HEK293T (cell line): Measurements from ENCODE around the gene UBL3.

Source experiments
- CTCF ChIA-PET: fragments of 350-600 bp; formaldehyde crosslinking; extraction: SDS; loops from one replicate; lab custom pipeline; 2021; ENCODE audit warnings: antibody characterized with exemption, inconsistent platforms; lab: Yijun Ruan, JAX
- POLR2A ChIA-PET: fragments of 350-600 bp; formaldehyde crosslinking; extraction: SDS; loops from one replicate; lab custom pipeline; 2020; ENCODE audit warnings: antibody characterized with exemption, inconsistent platforms; lab: Yijun Ruan, JAX
- DNase-seq: peaks from one replicate; pipeline ENCODE4 v3.0.0; 2012; ENCODE audit warnings: mixed read lengths; ENCODE audit errors: extremely low spot score
- ARNT ChIP-seq: fragments of 450-650 bp; IDR thresholded peaks from 2 replicates; pipeline ENCODE4 v1.6.1; 2017; ENCODE audit warnings: mild to moderate bottlenecking
- BHLHE40 ChIP-seq: fragments of 450-650 bp; IDR thresholded peaks from 2 replicates; pipeline ENCODE4 v1.6.1; 2016; ENCODE audit warnings: mild to moderate bottlenecking, moderate library complexity, borderline replicate concordance
- CTBP1 ChIP-seq: fragments of 450-650 bp; IDR thresholded peaks from 2 replicates; pipeline ENCODE4 v1.6.1; 2016; ENCODE audit warnings: borderline replicate concordance
- ELF4 ChIP-seq: fragments of 450-650 bp; IDR thresholded peaks from 2 replicates; pipeline ENCODE4 v1.6.1; 2017; ENCODE audit warnings: antibody characterized with exemption
- FOXA1 ChIP-seq: fragments of 450-650 bp; IDR thresholded peaks from 2 replicates; pipeline ENCODE4 v1.6.1; 2016; ENCODE audit warnings: mild to moderate bottlenecking
- FOXK2 ChIP-seq: fragments of 450-650 bp; IDR thresholded peaks from 2 replicates; pipeline ENCODE4 v1.6.1; 2016; ENCODE audit warnings: mild to moderate bottlenecking
- FOXM1 ChIP-seq: fragments of 450-650 bp; IDR thresholded peaks from 2 replicates; pipeline ENCODE4 v1.6.1; 2017; ENCODE audit warnings: mild to moderate bottlenecking, borderline replicate concordance
- HDGF ChIP-seq: fragments of 450-650 bp; IDR thresholded peaks from 2 replicates; pipeline ENCODE4 v1.6.1; 2017; ENCODE audit warnings: antibody characterized with exemption, borderline replicate concordance
- L3MBTL2 ChIP-seq: fragments of 450-650 bp; conservative IDR thresholded peaks from 2 replicates; pipeline ENCODE4 v1.6.1; 2016; ENCODE audit warnings: mild to moderate bottlenecking
- LEF1 ChIP-seq: fragments of 450-650 bp; IDR thresholded peaks from 2 replicates; pipeline ENCODE4 v1.6.1; 2017; ENCODE audit warnings: mild to moderate bottlenecking, borderline replicate concordance
- NFRKB ChIP-seq: fragments of 450-650 bp; IDR thresholded peaks from 2 replicates; pipeline ENCODE4 v1.6.1; 2016; ENCODE audit warnings: mild to moderate bottlenecking, moderate library complexity
- PKNOX1 ChIP-seq: fragments of 450-650 bp; IDR thresholded peaks from 2 replicates; pipeline ENCODE4 v1.6.1; 2016
- SP1 ChIP-seq: fragments of 450-650 bp; IDR thresholded peaks from 2 replicates; pipeline ENCODE4 v1.6.1; 2017
- SUZ12 ChIP-seq: fragments of 450-650 bp; IDR thresholded peaks from 2 replicates; pipeline ENCODE4 v1.6.1; 2016; ENCODE audit warnings: mild to moderate bottlenecking
- TARDBP ChIP-seq: fragments of 450-650 bp; IDR thresholded peaks from 2 replicates; pipeline ENCODE4 v1.6.1; 2016
- ZNF384 ChIP-seq: fragments of 450-650 bp; IDR thresholded peaks from 2 replicates; pipeline ENCODE4 v1.6.1; 2016

Gene UBL3

DNA sequence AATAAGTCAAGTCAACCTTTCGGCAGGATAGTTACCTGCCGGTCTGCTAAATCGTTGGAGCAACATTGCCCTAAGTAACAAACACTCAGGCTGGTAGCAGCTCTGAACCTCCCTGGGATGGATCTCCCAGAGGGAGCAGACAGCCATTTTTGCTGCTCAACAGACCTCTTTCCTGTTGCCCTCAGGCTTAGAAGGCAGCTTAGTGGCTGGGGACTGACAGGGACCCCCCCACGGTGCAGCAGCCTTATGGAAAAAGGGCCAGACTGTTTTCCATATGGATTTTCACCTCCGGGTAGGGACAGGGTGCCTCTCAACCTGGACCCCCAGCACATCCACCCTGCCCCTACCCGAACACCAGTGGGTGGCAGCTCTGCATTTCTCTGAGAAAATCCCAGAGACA is 49.7 kb downstream of the UBL3 start:
- ChIA-PET CTCF (no interaction called here), POLR2A (no interaction called here)
- no peak for DNase-seq
- TF ChIP-seq HDGF (no peak), NFRKB (no peak), LEF1 (no peak), BHLHE40 (no peak), ZNF384 (no peak), PKNOX1 (no peak), SP1 (no peak), ELF4 (no peak), FOXA1 (no peak), ARNT (no peak), SUZ12 (no peak), CTBP1 (no peak), TARDBP (no peak), FOXM1 (no peak), FOXK2 (no peak), L3MBTL2 (no peak)

GRCh38 chr13:29799041-29799440 is 51.4 kb downstream of the UBL3 start:
- CTCF ChIA-PET: no interaction called here
- POLR2A ChIA-PET: no interaction called here
- DNase-seq: no peak
- TF ChIP-seq HDGF: no peak
- TF ChIP-seq PKNOX1: no peak
- no peak for TF ChIP-seq ELF4
- no peak for TF ChIP-seq ARNT
- TF ChIP-seq ZNF384: no peak
- no peak for TF ChIP-seq SUZ12
- TF ChIP-seq SP1: no peak
- TF ChIP-seq FOXM1: no peak
- TF ChIP-seq TARDBP: no peak
- TF ChIP-seq LEF1: no peak
- no peak for TF ChIP-seq CTBP1
- no peak for TF ChIP-seq L3MBTL2
- no peak for TF ChIP-seq FOXA1
- no peak for TF ChIP-seq NFRKB
- no peak for TF ChIP-seq BHLHE40
- TF ChIP-seq FOXK2: no peak

DNA sequence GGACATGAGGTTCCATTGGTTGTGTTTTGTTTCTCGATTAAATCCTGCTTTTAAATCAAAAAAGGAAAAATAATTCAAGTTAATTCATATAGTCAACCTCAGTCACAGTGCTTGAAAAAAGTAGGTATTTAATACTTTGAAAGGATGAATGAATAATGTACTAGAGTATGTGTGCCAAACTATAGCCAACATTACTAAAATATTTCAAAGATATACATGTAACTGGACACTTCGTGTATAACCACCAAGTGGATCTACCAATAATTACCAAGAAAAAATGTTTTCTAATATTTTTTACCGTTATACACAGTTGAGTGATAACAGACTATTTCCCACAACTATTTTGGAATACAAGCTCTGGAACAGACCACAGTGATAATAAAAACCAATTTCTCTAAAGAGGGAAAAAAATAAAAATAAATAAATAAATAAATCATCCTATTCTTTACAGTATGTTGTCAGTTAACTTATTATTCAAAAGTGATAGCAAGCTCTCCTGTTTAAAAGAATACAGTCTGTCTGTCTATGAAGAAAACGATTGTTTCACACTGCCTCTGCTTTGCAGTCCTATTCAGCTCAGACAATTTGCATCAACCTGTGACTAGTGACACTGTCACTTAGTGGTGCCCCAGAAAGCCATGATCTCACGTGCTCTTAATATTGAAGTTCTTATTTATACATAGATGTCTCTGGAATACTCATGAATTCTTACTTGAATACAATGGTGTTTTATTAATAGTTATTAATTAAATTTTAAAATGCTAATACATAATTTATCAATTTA is 58.2 kb downstream of the UBL3 start:
- CTCF ChIA-PET: no interaction called here
- TF ChIP-seq PKNOX1: no peak
- TF ChIP-seq CTBP1: no peak
- TF ChIP-seq FOXK2: no peak
- TF ChIP-seq HDGF: no peak
- TF ChIP-seq LEF1: no peak
- no peak for TF ChIP-seq FOXA1
- TF ChIP-seq NFRKB: no peak
- no peak for TF ChIP-seq ARNT
- TF ChIP-seq FOXM1: no peak
- no peak for TF ChIP-seq TARDBP
- no peak for TF ChIP-seq SP1
- no peak for TF ChIP-seq ZNF384
- TF ChIP-seq BHLHE40: no peak
- TF ChIP-seq ELF4: no peak
- DNase-seq: no peak
- POLR2A ChIA-PET: no interaction called here

DNA sequence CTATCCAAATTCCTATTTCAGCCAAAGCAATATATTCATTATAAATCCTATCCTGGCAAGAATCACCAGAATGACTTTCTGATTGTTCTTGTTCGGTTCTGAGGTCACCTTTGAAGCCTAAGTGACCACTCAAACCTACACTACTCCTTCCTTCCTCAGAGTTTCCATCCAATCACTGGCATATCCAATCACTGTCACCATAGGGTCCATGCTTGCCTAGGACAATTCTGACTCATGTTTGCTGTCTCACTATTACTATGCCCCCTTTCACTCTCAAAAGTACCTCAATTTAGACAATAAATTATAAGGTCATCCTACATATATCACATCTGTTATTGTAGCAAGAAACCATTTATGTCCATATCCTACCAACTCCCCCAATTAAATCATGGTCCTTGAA is 58.9 kb downstream of the UBL3 start:
- TF ChIP-seq FOXA1 (no peak), PKNOX1 (no peak), ARNT (no peak), NFRKB (no peak), ELF4 (no peak), TARDBP (no peak), LEF1 (no peak), CTBP1 (no peak), ZNF384 (no peak), FOXK2 (no peak), SUZ12 (no peak), L3MBTL2 (no peak), FOXM1 (no peak), BHLHE40 (no peak), SP1 (no peak), HDGF (no peak)

DNA sequence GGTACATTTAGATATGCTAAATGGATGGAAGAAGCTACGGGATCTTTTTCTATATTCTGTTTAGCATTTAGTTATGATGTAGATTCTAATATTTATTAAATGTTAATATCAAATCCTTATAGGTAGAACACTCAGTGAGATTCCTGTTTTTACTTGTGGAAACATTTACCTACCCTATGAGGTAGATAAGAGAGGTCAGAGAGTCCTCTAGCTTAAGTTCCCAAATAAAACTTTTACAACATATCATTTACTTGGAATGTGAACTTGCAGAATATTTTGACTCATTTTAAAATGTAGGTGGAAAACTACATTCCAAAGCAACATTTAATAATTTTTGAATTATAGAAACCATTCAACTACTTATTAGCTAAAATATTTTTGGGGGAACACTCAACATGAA is 63.7 kb downstream of the UBL3 start:
- DNase-seq: no peak
- ChIA-PET POLR2A (no interaction called here), CTCF (no interaction called here)
- no peak for TF ChIP-seq NFRKB
- TF ChIP-seq LEF1: no peak
- no peak for TF ChIP-seq L3MBTL2
- no peak for TF ChIP-seq FOXM1
- TF ChIP-seq BHLHE40: no peak
- TF ChIP-seq CTBP1: no peak
- TF ChIP-seq ARNT: no peak
- TF ChIP-seq SP1: no peak

More for the DNA sequence above, 58.9 kb downstream of the UBL3 start:
- ChIA-PET CTCF (no interaction called here), POLR2A (no interaction called here)
- no peak for DNase-seq
